ENCODE results near the gene VILL.

Gene VILL

DNA sequence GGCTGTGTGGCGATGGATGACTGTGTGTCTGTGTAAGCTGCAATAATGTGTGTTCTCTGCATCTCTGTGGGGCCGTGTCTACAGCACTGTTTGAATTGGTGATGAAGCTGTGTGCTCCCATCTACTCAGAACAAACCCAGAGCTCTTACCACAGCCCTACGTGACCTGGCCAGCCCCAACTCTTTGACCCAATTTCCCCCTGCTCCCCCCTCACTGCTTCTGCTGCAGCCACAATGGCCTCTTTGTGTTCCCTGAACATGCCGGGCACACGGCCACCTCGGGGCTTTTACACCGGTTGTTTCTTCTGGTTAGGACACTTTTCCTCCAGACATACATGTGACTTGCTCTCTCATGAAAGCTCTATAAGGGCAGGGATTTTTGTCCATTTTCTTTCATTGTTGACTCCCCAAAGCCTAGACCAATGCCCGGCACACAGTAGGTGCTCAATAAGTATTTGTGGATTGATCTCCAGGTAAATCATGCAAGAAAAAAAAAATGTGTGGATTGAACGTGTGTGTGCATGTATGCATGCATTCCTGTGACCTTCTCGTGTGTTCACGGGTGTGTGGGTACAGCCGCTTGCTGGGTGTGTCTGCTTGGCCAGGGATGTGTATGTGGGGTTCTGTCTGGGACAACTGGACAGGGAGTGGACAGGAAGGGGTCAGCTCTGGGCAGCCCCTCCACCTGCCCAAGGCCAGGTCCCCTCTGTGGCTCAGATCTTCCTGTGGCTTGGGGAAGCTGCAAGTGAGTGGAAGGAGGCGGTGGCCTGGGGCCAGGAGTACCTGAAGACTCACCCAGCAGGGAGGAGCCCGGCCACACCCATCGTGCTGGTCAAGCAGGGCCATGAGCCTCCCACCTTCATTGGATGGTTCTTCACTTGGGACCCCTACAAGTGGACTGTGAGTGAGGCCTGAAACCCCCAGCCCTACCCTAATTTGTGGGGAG, 14.8 kb downstream of the VILL start:
- H3K4me3 ChIP-seq (ENCODE audit: low read depth in 1 of 5, low read length in 5 of 5) = no peak overlapping the region

DNA sequence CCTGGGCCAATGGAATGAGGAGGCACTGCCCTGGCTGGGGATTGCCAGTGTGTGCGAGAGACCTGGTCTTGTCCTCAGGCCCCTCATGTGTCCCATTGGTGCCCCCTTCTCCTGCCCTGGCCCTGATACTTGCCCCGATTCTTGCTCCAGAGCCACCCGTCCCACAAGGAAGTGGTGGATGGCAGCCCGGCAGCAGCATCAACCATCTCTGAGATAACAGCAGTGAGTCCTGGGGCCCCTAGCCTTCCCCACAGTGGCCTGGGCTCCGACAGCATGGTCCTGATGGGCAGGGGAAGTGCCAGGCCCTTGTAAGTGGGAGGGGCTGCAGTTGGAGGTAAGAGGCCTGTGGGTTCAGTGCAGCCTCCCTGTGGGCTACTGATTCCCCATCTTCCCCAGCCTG, 15.4 kb downstream of the VILL start:
- H3K4me1 ChIP-seq (ENCODE audit: control insufficient read depth in 5 of 5, insufficient read depth in 5 of 5, low read length in 5 of 5) = peaks cover 0 to 15% (median 7%) of the 10 kb centered on the region in 5 donors
- no peaks in the 10 kb centered on the region for H3K9me3 ChIP-seq (ENCODE audit: control insufficient read depth in 5 of 5, low read length in 5 of 5)
- no peaks in the 10 kb centered on the region for H3K27me3 ChIP-seq (ENCODE audit: control insufficient read depth in 5 of 5, insufficient read depth in 4 of 5, low read length in 5 of 5)
- H3K36me3 ChIP-seq (ENCODE audit: control insufficient read depth in 5 of 5, insufficient read depth in 5 of 5, low read length in 5 of 5) = peaks cover 0 to 73% (median 70%) of the 10 kb centered on the region in 5 donors
- H3K9ac ChIP-seq (ENCODE audit: low read length in 5 of 5) = no peak overlapping the region
- no peak overlapping the region for H3K4me3 ChIP-seq (ENCODE audit: low read depth in 1 of 5, low read length in 5 of 5)
- no peak overlapping the region for H3K27ac ChIP-seq (ENCODE audit: low read depth, low read length)

More for the DNA sequence above, 14.8 kb downstream of the VILL start:
- Histone ChIP-seq H3K27ac (ENCODE audit: low read depth, low read length) (no peak overlapping the region), H3K9me3 (ENCODE audit: control insufficient read depth in 5 of 5, low read length in 5 of 5) (no peaks in the 10 kb centered on the region), H3K4me1 (ENCODE audit: control insufficient read depth in 5 of 5, insufficient read depth in 5 of 5, low read length in 5 of 5) (peaks cover 0 to 15% (median 7%) of the 10 kb centered on the region in 5 donors), H3K27me3 (ENCODE audit: control insufficient read depth in 5 of 5, insufficient read depth in 4 of 5, low read length in 5 of 5) (no peaks in the 10 kb centered on the region), H3K9ac (ENCODE audit: low read length in 5 of 5) (no peak overlapping the region), H3K36me3 (ENCODE audit: control insufficient read depth in 5 of 5, insufficient read depth in 5 of 5, low read length in 5 of 5) (peaks cover 0 to 73% (median 68%) of the 10 kb centered on the region in 5 donors)

DNA sequence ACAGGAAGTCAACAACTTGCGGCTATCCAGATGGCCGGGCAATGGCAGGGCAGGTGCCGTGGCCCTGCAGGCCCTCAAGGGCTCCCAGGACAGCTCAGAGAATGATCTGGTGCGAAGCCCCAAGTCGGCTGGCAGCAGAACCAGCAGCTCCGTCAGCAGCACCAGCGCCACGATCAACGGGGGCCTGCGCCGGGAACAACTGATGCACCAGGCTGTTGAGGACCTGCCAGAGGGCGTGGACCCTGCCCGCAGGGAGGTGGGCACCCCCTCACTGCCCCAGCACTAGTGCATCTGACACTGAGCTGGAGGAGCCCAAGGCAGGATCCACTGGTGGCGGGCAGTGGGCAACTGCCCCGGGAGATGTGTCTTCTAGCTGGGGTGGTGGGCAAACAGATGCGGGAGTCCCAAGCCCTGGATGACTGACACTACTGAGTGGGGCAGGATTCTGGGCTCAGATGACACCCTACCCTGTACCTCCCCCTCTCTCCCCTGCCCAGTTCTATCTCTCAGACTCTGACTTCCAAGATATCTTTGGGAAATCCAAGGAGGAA, 15.9 kb downstream of the VILL start:
- Histone ChIP-seq H3K36me3 (ENCODE audit: control insufficient read depth in 5 of 5, insufficient read depth in 5 of 5, low read length in 5 of 5) (peaks cover 0 to 73% (median 70%) of the 10 kb centered on the region in 5 donors), H3K4me1 (ENCODE audit: control insufficient read depth in 5 of 5, insufficient read depth in 5 of 5, low read length in 5 of 5) (peaks cover 0 to 15% (median 7%) of the 10 kb centered on the region in 5 donors), H3K27ac (ENCODE audit: low read depth, low read length) (no peak overlapping the region), H3K9me3 (ENCODE audit: control insufficient read depth in 5 of 5, low read length in 5 of 5) (no peaks in the 10 kb centered on the region), H3K4me3 (ENCODE audit: low read depth in 1 of 5, low read length in 5 of 5) (no peak overlapping the region), H3K9ac (ENCODE audit: low read length in 5 of 5) (no peak overlapping the region), H3K27me3 (ENCODE audit: control insufficient read depth in 5 of 5, insufficient read depth in 4 of 5, low read length in 5 of 5) (no peaks in the 10 kb centered on the region)

DNA sequence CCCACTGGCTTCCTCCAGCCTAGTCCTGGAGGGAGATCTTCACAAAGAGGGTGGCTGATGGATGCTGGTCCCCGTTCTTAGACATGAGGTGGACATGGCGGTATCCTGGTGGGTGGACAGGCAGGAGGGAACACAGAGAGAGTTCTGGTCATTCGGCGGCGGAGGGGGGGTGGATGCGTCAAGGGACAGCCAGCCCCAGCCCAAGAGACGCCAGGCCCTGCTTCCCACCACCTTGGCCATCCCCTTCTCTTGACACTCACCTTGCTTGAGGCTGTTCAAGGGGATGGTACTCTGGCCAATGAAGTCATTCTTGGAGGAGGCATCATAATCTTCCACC, 17.1 kb downstream of the VILL start:
- H3K9me3 ChIP-seq (ENCODE audit: control insufficient read depth in 5 of 5, low read length in 5 of 5) = no peaks in the 10 kb centered on the region
- H3K4me3 ChIP-seq (ENCODE audit: low read depth in 1 of 5, low read length in 5 of 5) = no peak overlapping the region
- peaks cover 0 to 15% (median 7%) of the 10 kb centered on the region in 5 donors for H3K4me1 ChIP-seq (ENCODE audit: control insufficient read depth in 5 of 5, insufficient read depth in 5 of 5, low read length in 5 of 5)
- no peaks in the 10 kb centered on the region for H3K27me3 ChIP-seq (ENCODE audit: control insufficient read depth in 5 of 5, insufficient read depth in 4 of 5, low read length in 5 of 5)
- H3K27ac ChIP-seq (ENCODE audit: low read depth, low read length) = no peak overlapping the region
- H3K9ac ChIP-seq (ENCODE audit: low read length in 5 of 5) = no peak overlapping the region
- peaks cover 0 to 63% (median 59%) of the 10 kb centered on the region in 5 donors for H3K36me3 ChIP-seq (ENCODE audit: control insufficient read depth in 5 of 5, insufficient read depth in 5 of 5, low read length in 5 of 5)

- Histone ChIP-seq H3K4me1 (ENCODE audit: control insufficient read depth in 5 of 5, insufficient read depth in 5 of 5, low read length in 5 of 5) (peaks cover 0 to 15% (median 7%) of the 10 kb centered on the region in 5 donors), H3K9me3 (ENCODE audit: control insufficient read depth in 5 of 5, low read length in 5 of 5) (no peaks in the 10 kb centered on the region), H3K27ac (ENCODE audit: low read depth, low read length) (no peak overlapping the region), H3K27me3 (ENCODE audit: control insufficient read depth in 5 of 5, insufficient read depth in 4 of 5, low read length in 5 of 5) (no peaks in the 10 kb centered on the region), H3K9ac (ENCODE audit: low read length in 5 of 5) (no peak overlapping the region), H3K4me3 (ENCODE audit: low read depth in 1 of 5, low read length in 5 of 5) (no peak overlapping the region), H3K36me3 (ENCODE audit: control insufficient read depth in 5 of 5, insufficient read depth in 5 of 5, low read length in 5 of 5) (peaks cover 0 to 63% (median 57%) of the 10 kb centered on the region in 5 donors)
Measured at GRCh38 chr3:38008191-38008701, 17.7 kb downstream of the VILL start.

DNA sequence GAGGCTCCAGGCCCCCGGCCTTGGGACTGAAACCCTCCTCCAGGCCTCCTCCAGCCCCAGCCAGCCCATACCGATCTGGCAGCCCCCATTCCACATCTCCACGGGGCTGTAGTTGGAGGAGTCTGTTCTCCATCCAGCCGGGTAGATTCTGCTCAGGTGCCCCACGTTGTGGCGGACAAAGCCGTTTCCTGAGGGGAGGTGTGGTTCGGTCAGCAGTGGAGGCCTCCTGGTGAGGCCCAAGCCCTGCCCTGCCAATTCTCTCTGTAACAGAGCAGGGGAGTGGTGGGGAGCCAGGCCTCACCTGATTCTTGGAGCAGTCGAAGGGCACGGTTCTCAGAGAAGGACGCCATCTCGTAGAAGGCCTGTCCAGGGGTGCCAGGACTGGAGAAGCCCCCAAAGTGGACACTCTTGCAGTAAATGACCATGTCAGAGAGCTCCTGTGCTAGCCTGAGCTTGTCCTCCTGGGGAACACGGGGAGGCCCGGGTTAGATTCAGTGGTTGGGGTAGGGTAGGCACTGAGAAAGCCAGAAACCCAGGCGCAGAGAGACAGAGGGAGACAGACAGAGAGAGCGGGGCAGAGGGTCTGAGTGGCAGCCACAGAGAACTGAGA, 18.5 kb downstream of the VILL start:
- H3K4me3 ChIP-seq (ENCODE audit: low read depth in 1 of 5, low read length in 5 of 5) = no peak overlapping the region
- no peak overlapping the region for H3K27ac ChIP-seq (ENCODE audit: low read depth, low read length)
- H3K27me3 ChIP-seq (ENCODE audit: control insufficient read depth in 5 of 5, insufficient read depth in 4 of 5, low read length in 5 of 5) = no peaks in the 10 kb centered on the region
- peaks cover 0 to 70% (median 57%) of the 10 kb centered on the region in 5 donors for H3K36me3 ChIP-seq (ENCODE audit: control insufficient read depth in 5 of 5, insufficient read depth in 5 of 5, low read length in 5 of 5)
- no peaks in the 10 kb centered on the region for H3K9me3 ChIP-seq (ENCODE audit: control insufficient read depth in 5 of 5, low read length in 5 of 5)
- H3K9ac ChIP-seq (ENCODE audit: low read length in 5 of 5) = no peak overlapping the region
- peaks cover 0 to 12% (median 2%) of the 10 kb centered on the region in 5 donors for H3K4me1 ChIP-seq (ENCODE audit: control insufficient read depth in 5 of 5, insufficient read depth in 5 of 5, low read length in 5 of 5)

- H3K36me3 ChIP-seq (ENCODE audit: control insufficient read depth in 5 of 5, insufficient read depth in 5 of 5, low read length in 5 of 5) = peaks cover 6 to 76% (median 61%) of the 10 kb centered on the region in 5 donors
- no peaks in the 10 kb centered on the region for H3K9me3 ChIP-seq (ENCODE audit: control insufficient read depth in 5 of 5, low read length in 5 of 5)
- H3K4me1 ChIP-seq (ENCODE audit: control insufficient read depth in 5 of 5, insufficient read depth in 5 of 5, low read length in 5 of 5) = peaks cover 0 to 5% (median 0%) of the 10 kb centered on the region in 5 donors
- no peak overlapping the region for H3K4me3 ChIP-seq (ENCODE audit: low read depth in 1 of 5, low read length in 5 of 5)
- H3K27ac ChIP-seq (ENCODE audit: low read depth, low read length) = no peak overlapping the region
- H3K9ac ChIP-seq (ENCODE audit: low read length in 5 of 5) = no peak overlapping the region
- H3K27me3 ChIP-seq (ENCODE audit: control insufficient read depth in 5 of 5, insufficient read depth in 4 of 5, low read length in 5 of 5) = no peaks in the 10 kb centered on the region
Measured at GRCh38 chr3:38009807-38010591, 19.4 kb downstream of the VILL start.

- no peaks in the 10 kb centered on the region for H3K4me1 ChIP-seq (ENCODE audit: control insufficient read depth in 5 of 5, insufficient read depth in 5 of 5, low read length in 5 of 5)
- no peak overlapping the region for H3K27ac ChIP-seq (ENCODE audit: low read depth, low read length)
- no peaks in the 10 kb centered on the region for H3K27me3 ChIP-seq (ENCODE audit: control insufficient read depth in 5 of 5, insufficient read depth in 4 of 5, low read length in 5 of 5)
- no peak overlapping the region for H3K9ac ChIP-seq (ENCODE audit: low read length in 5 of 5)
- peaks cover 0 to 6% (median 2%) of the 10 kb centered on the region in 5 donors for H3K9me3 ChIP-seq (ENCODE audit: control insufficient read depth in 5 of 5, low read length in 5 of 5)
- peaks cover 10 to 81% (median 67%) of the 10 kb centered on the region in 5 donors for H3K36me3 ChIP-seq (ENCODE audit: control insufficient read depth in 5 of 5, insufficient read depth in 5 of 5, low read length in 5 of 5)
- H3K4me3 ChIP-seq (ENCODE audit: low read depth in 1 of 5, low read length in 5 of 5) = no peak overlapping the region
Measured at GRCh38 chr3:38011111-38011510, 20.5 kb downstream of the VILL start.

GRCh38 chr3:38015485-38015884, 24.9 kb downstream of the VILL start:
- no peaks in the 10 kb centered on the region for H3K4me1 ChIP-seq (ENCODE audit: control insufficient read depth in 5 of 5, insufficient read depth in 5 of 5, low read length in 5 of 5)
- H3K9me3 ChIP-seq (ENCODE audit: control insufficient read depth in 5 of 5, low read length in 5 of 5) = peaks cover 0 to 14% (median 8%) of the 10 kb centered on the region in 5 donors
- H3K36me3 ChIP-seq (ENCODE audit: control insufficient read depth in 5 of 5, insufficient read depth in 5 of 5, low read length in 5 of 5) = peaks cover 10 to 79% (median 67%) of the 10 kb centered on the region in 5 donors
- no peak overlapping the region for H3K4me3 ChIP-seq (ENCODE audit: low read depth in 1 of 5, low read length in 5 of 5)
- no peak overlapping the region for H3K27ac ChIP-seq (ENCODE audit: low read depth, low read length)
- H3K9ac ChIP-seq (ENCODE audit: low read length in 5 of 5) = no peak overlapping the region
- H3K27me3 ChIP-seq (ENCODE audit: control insufficient read depth in 5 of 5, insufficient read depth in 4 of 5, low read length in 5 of 5) = no peaks in the 10 kb centered on the region

All from subcutaneous abdominal adipose tissue (tissue), 5 donors.